KMS-11 (cell line): ENCODE data around the gene NCF4.

ENCODE experiments used
- H2AFZ ChIP-seq: fragments of 200-600 bp; sonication (generic); 2 replicates; pipeline ENCODE4 v1.6.1; 2016; ENCODE audit warnings: antibody characterized with exemption, mixed run types, low read depth
- H3K27ac ChIP-seq: fragments of 200-600 bp; sonication (generic); 2 replicates; pipeline ENCODE4 v1.6.1; 2016; ENCODE audit warnings: mild to moderate bottlenecking, mixed run types
- H3K27me3 ChIP-seq: fragments of 200-600 bp; sonication (generic); 2 replicates; pipeline ENCODE4 v1.6.1; 2017; ENCODE audit warnings: mild to moderate bottlenecking, low read depth, mixed run types, moderate library complexity; ENCODE audit not compliant: insufficient read depth
- H3K36me3 ChIP-seq: fragments of 200-600 bp; sonication (generic); 2 replicates; pipeline ENCODE4 v1.6.1; 2017; ENCODE audit warnings: mild to moderate bottlenecking, mixed run types; ENCODE audit not compliant: insufficient read depth
- H3K4me1 ChIP-seq: fragments of 200-600 bp; sonication (generic); 2 replicates; pipeline ENCODE4 v1.6.1; 2016; ENCODE audit warnings: mild to moderate bottlenecking, low read depth, mixed run types; ENCODE audit not compliant: poor library complexity, severe bottlenecking
- H3K4me2 ChIP-seq: fragments of 200-600 bp; sonication (generic); 2 replicates; pipeline ENCODE4 v1.7.0; 2016; ENCODE audit warnings: mild to moderate bottlenecking, mixed run types
- H3K4me3 ChIP-seq: fragments of 200-600 bp; sonication (generic); IDR thresholded peaks from 2 replicates; pipeline ENCODE4 v1.6.1; 2017; ENCODE audit warnings: low read depth, low read length, mixed read lengths; ENCODE audit not compliant: insufficient read depth
- H3K79me2 ChIP-seq: fragments of 200-600 bp; sonication (generic); 2 replicates; pipeline ENCODE4 v1.6.1; 2016; ENCODE audit warnings: low read depth, mixed run types; ENCODE audit not compliant: insufficient read depth
- H3K9ac ChIP-seq: fragments of 200-600 bp; sonication (generic); 2 replicates; pipeline ENCODE4 v1.6.1; 2016; ENCODE audit warnings: mild to moderate bottlenecking, mixed run types
- H4K20me1 ChIP-seq: fragments of 200-600 bp; sonication (generic); 2 replicates; pipeline ENCODE4 v1.6.1; 2016; ENCODE audit warnings: mild to moderate bottlenecking, mixed run types; ENCODE audit not compliant: insufficient read depth
- CTCF ChIP-seq: fragments of 200-600 bp; sonication (generic); conservative IDR thresholded peaks from 2 replicates; pipeline ENCODE4 v1.6.1; 2017; ENCODE audit warnings: low read depth, mild to moderate bottlenecking, antibody characterized with exemption, low read length, moderate library complexity, mixed read lengths

NCF4 gene

GRCh38 chr22:36904260-36904880, 43.6 kb downstream of the NCF4 start:
- no peak overlapping the region for H3K4me2 ChIP-seq
- no peak overlapping the region for H2AFZ ChIP-seq
- H3K27me3 ChIP-seq = peaks cover 8% of the 10 kb centered on the region; the same call in 1 of the 2 replicates
- H3K4me1 ChIP-seq = peaks cover 24% of the 10 kb centered on the region
- no peaks in the 10 kb centered on the region for H4K20me1 ChIP-seq
- H3K4me3 ChIP-seq = no peak overlapping the region
- H3K27ac ChIP-seq = no peak overlapping the region
- H3K9ac ChIP-seq = no peak overlapping the region
- no peaks in the 10 kb centered on the region for H3K79me2 ChIP-seq
- TF ChIP-seq CTCF = no peak; the same call in 1 of the 2 replicates
- no peaks in the 10 kb centered on the region for H3K36me3 ChIP-seq

DNA sequence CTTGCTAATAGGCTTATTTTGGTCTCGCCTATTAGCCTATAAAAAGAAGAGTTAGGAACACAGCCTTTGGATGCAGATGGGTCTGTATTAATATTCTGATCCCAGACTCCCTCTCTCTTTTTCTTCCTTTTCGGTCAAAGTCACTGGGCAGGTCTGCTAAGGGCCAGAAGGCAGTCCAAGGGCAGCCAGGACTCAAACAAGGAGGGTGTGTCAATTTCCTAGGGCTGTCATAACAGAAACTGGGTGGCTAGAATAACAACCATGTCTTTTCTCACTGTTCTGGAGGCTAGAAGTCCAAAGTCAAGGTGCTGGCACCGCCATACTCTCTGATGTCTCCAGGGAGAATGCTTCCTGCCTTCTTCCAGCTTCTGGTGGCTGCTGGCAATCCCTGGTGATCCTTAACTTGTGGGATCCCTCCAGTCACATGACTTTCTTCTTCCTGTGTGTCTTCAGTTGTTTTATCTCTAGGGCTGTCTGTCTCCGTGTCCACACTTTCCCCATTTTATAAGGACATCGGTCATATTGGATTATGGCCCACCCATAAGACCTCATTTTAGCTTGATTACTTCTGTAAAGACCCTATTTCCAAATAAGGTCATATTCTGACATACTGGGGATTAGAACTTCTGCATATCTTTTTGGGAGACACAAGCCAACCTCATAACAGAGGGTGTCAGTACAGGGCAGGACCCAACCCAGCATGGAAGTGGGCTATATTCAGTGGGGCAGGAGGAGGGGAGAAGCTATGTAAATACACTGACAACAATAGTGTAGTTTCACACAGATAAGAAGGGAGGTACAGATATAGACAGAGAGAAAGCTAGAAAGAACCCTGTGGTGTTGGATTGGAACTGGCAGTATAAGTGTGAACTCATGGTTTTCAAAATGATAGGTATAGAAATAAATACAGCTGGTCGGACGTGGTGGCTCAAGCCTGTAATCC, 46.7 kb downstream of the NCF4 start:
- peaks cover 1% of the 10 kb centered on the region for H3K4me1 ChIP-seq
- no peak overlapping the region for H3K4me2 ChIP-seq

DNA sequence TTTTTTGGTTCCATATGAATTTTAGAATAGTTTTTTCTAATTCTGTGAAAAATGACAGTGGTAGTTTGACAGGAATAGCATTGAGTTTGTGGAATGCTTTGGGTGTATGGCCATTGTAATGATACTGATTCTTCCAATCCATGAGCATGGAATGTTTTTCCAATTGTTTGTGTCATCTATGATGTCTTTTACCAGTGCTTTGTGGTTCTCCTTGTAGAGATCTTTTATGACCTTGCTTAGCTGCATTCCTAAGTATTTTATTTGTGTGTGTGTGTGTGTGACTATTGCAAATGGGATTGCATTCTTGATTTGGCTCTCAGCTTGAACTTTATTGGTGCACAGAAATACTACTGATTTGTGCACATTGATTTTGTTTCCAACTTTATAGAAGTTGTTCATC, 49.7 kb downstream of the NCF4 start:
- peaks cover 4% of the 10 kb centered on the region for H3K4me1 ChIP-seq
- peaks cover 7% of the 10 kb centered on the region; the same call in 1 of the 2 replicates for H3K27me3 ChIP-seq
- no peak overlapping the region for H3K4me3 ChIP-seq
- H3K27ac ChIP-seq = no peak overlapping the region
- no peak for TF ChIP-seq CTCF
- no peak overlapping the region for H2AFZ ChIP-seq
- no peaks in the 10 kb centered on the region for H3K36me3 ChIP-seq
- H3K4me2 ChIP-seq = no peak overlapping the region
- no peaks in the 10 kb centered on the region for H4K20me1 ChIP-seq
- no peaks in the 10 kb centered on the region for H3K79me2 ChIP-seq
- H3K9ac ChIP-seq = no peak overlapping the region

More for the DNA sequence above, 46.7 kb downstream of the NCF4 start:
- H3K9ac ChIP-seq = no peak overlapping the region
- no peak for TF ChIP-seq CTCF
- H3K36me3 ChIP-seq = no peaks in the 10 kb centered on the region
- H3K4me3 ChIP-seq = no peak overlapping the region
- no peak overlapping the region for H3K27ac ChIP-seq
- H3K27me3 ChIP-seq = peaks cover 12% of the 10 kb centered on the region; the same call in 1 of the 2 replicates
- no peak overlapping the region for H2AFZ ChIP-seq
- no peaks in the 10 kb centered on the region for H4K20me1 ChIP-seq
- H3K79me2 ChIP-seq = no peaks in the 10 kb centered on the region

DNA sequence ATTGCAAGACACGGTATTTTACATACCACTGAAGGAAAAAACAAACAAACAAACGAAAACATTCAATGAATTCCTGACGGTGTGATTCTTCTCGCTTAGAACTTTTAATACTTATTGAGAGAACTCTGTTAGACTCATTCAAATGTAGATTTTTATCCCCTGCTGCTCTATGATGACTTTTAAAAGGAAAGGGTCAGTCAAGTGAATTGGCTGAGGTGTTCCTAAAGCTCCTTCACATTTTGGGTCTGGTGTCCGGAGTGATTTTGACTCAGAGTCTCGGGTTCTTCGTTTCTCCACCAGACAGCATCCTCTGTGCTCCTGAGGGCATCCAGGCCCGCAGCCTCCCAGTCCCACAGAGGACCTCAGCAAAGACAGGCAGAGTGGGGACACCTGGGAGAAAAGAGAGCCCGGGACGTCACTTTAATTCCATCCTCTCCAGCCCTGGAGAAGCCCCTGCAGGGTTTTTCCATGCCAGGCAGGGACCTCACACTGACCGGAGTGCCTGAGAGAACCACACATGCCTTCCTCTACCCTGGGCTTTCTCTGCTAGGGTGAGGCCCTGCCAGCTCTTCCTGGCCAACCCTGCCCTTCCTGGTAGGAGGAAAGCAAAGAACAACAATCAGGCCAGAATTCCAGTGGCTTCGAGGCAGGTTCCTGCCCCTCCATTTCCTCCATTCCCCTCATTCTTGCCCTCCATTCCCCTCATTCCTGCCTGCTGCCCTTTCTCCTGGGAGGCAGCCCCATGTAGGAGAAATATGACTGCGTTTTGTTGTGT, 51.3 kb downstream of the NCF4 start:
- peaks cover 4% of the 10 kb centered on the region for H3K4me1 ChIP-seq
- H3K9ac ChIP-seq = no peak overlapping the region
- H3K4me3 ChIP-seq = no peak overlapping the region

More for the DNA sequence above, 51.3 kb downstream of the NCF4 start:
- Histone ChIP-seq H3K27me3 (peaks cover 7% of the 10 kb centered on the region; the same call in 1 of the 2 replicates), H2AFZ (no peak overlapping the region), H4K20me1 (no peaks in the 10 kb centered on the region), H3K4me2 (no peak overlapping the region), H3K36me3 (no peaks in the 10 kb centered on the region), H3K27ac (no peak overlapping the region), H3K79me2 (no peaks in the 10 kb centered on the region)
- TF ChIP-seq CTCF = no peak
